Measurements from ENCODE around the gene ICA1.

Gene ICA1

DNA sequence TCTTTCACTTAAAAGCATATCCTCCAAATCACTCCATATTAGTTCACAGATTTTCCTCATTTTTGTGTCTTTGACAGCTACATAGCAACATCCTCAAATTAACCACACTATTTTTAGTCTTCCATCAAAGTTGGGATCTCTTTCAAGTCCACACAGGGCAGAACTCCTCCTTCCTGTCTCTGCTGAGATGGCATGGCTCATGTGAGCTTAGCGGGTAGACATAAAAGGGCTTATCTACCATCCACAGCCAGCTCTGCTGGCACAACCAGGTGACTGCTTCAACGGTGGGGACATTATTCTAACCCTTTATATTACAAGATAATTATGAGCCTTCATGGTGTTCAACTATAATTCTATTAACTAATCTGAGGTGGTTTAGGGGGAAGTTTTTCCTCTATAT is 35.5 kb downstream of the ICA1 start:
- no peak for FAIRE-seq

DNA sequence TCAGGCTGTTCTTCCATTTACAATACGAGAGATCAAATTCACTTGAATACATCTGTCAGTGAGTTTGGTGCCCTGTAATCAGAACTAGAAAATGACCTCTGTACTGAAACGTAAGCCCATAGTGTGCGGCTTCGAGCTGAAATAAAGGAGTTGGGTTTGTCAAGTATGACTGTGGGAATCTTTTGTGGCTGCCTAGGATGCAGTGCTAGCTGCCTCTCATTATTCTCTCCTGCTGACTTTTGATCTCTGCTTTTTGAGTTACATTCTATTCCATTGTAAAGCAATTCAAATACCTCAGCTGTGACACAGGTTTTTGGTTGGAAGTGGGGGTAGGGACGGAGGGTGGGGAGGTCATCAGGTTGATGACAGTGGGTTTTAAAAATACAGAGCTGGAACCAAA is 40.4 kb downstream of the ICA1 start:
- FAIRE-seq, result no peak

DNA sequence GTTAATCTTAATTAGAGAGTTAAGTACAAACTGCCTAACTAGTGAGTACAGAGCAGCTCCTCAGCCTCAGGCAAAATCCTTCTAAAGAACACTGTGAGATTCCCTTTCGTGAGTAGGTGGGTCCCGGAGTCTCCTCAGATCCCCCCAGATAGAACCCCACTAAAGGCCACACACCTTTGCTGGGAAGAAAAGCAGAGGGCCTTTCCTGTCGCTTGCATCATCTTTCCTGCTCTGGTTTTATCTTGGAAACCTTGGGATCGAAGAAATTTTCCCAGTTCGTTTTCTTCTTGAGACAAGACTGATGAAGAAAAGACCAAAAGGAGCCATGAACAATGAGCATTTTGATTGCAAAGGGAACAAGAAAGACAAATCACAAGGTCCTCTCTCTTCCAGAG is 40.9 kb downstream of the ICA1 start:
- no peak for FAIRE-seq

DNA sequence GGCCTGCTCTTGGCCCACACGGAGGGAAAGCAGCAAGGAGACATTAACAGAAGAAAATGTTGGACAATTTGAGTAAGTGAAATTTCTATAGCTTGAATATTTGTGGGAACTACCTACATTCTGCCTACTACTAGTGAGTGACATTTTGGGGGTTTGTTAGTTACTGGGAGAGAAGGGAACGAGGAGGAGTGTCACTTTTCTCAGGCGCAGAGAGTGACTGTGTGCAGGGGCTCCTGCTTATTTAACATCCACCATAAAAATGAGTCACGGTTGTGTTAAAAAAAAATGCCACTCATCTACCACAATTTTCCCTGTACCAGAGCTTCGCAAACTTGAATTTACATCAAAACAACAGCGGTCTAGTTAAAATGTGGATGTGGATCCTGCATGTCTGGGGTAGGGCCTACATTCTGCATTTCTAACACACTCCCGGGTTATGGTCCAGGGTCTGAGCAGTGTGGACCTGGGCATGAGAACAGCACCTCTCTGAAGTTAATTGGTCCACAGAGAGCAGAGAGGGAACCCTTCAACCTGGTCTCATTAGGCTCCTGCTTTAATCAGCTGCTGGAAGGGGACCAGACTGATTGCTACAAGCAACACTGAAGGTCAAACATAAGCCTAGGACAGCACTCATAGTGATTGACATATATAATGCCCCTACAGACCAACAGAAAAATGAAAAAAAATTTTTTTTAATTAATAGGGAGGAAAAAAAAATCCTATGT is 41.4 kb downstream of the ICA1 start:
- no peak for FAIRE-seq

DNA sequence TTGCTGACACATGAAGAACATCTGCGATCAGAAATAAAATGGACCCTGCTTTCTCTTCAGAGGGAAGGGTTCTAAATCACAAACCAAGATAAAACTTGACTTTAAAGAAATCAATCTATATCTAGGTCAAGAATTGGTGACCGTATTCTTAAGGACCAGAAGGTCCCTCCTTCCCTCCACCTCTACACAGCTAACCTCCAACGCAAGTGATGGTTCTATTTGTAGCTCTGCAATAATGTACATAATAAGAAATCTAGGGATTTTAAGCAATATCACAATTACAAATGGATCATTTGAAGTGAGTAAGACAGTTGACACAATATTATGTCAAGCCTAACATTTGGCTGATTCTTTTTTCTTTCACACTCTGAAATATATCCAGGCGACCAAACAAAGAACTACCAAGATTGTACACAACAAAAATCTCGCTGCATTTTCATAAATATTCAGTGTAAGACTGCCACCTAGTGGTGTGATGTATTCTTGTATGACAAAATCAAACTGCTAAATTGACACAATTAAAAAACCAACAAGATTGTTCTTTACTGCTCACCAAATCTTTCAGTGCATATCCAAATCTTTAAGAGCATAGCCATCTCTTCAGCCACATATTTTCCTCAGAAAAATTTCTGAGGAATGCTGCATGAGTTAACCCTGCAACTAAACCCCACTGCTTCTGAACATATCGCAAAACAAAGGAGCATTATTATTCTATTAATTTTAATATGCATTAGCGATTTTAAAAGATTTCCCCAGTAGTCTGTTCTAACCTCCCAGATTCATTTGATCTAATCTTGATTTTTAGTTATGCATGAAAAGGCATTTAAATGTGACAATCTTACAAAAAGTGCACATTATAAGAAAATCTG is 44.5 kb downstream of the ICA1 start:
- FAIRE-seq, result peak; percentile 95

DNA sequence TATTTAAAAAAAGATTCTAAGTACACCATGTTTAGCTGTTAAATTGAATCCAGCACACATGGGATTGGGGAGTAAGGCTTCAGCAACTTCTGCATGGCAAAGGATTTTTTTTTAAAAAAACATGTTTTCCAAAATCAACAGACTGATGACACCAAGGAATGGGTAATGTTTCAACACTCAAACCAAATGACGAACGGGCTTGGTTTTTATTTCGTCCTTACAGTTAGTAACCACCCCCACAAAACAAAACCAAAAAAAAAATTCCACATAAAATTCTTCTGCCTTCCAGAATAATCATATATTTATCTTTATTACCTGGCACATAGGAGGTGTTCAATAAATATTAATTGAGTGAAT is 45.7 kb downstream of the ICA1 start:
- no peak for FAIRE-seq

DNA sequence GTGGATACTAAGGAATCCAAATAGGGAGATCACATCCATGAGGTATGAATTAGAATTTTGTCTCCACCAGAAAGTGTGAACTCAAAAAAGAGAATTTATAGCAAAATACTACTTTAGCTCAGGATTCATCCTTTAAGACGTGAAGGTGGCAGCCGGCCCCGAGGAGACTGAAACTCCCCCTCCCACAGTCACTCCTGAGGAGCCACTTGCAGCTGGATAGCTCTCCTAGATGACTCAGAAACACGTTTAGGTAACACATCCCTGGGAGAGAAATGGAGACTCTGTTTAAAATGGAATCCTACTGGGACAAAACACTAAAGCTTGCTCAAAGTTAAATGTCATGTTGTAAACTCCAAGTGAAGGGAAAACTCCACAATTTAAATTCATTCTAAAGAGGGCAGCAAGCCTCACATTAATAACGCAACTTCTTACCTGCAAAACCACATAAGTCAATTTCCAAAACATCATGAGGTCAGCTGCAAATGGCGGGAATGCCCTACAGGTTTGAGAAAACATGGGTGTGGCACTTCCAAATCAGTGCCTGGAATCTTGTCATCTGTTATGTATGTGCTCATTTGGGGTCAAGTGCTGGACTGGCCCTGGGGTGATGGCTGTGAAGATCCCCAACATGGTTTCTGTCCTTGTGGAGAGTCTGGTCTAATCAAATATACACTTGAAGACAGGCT is 46.2 kb downstream of the ICA1 start:
- no peak for FAIRE-seq

GRCh38 chr7:8214244-8214824 is 47.6 kb downstream of the ICA1 start:
- no peak for FAIRE-seq

DNA sequence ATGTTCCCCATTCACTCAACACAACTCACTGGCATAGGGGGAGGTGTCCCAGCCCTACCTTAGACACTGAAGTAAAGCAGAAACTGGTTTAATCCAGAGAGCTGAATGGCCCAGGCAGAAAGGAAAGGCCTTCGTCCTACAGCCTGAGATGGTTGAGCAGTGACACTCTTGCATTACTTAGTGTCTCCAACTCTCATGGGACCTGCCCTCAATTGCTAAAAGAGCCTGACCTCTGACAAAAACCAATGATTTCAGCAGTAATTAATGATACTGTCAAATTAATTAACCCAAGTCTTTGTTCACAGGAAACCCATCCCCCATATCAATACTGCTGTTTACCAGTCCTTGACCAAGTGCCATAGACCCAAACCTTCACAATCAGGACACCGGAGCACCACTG is 48.6 kb downstream of the ICA1 start:
- no peak for FAIRE-seq

DNA sequence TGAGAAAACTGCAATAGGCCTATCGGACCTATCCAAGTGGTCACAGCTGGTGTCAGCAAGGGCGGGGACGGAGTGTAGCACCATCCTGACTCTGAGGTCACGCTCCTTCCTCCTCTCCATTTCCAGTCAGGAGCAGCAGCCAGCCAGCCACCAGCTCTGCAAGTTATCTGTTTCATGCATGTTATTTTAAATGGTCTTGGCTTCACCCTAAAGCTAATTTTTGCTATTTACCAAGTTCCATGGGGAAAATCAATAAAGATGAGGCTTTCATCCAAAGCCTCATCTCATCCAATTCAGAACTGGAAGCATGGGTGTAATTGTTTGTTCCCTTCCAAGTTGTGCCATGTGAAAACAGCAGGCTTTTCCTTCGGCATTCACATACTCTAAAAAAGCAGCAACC is 49.3 kb downstream of the ICA1 start:
- FAIRE-seq, result no peak

DNA sequence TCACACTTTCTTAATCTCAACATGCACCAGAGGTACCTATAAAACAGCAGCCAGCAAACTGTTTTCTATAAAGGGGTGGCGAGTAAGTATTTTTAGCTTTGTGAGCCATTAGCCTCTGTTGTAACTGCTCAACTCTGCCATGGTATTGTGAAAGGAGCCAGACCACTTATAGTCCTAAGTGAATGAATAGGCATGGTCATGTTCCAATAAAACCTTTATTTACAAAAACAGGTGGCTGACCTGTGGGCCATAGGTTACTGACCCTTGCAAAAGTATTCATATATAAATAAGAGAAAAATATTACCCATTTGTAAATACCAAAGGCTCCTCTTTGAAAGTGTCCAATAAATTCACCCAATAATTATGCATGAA is 50.3 kb downstream of the ICA1 start:
- no peak for FAIRE-seq

DNA sequence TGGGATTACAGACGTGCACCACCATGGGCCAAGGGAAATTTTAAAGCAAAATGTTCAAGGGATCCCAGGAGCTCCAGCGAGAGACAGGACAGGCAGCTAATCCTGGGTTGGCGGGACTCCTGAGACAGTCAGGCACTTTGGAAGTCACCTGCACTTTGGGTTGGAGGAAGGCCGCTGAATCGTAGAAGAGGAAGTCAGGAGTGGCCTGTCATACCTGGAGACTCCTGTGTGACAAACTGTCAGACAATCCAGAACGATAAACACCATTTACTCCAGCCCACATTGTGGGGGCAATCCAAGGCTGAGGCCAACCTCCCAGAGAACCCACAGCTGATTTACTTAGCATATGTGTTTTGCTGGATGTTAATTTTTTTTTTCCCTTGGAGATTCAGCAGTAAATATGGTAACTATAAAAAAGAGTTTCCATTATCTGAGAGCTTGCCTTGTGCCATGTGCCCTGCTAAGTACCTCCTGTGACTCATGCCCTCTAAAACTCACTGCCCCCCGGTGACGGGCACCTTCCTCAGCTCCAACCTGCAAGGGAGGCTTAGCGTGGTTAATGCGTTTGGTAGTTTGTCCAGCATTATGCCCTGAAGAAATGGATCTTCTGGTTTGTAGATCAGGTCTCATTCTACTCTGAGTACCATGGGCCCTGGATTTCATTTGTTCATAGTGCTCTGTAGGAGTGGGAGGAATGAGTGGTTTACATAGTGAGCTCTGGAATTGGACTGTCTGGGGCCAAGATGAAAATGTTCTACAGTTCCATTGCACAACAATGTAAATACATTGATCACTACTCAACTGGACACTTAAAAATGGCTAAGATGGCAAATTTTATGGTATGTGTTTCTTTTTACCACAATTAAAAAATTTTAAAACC is 50.9 kb downstream of the ICA1 start:
- no peak for FAIRE-seq

GRCh38 chr7:8209353-8209752 is 52.6 kb downstream of the ICA1 start:
- FAIRE-seq, result no peak

DNA sequence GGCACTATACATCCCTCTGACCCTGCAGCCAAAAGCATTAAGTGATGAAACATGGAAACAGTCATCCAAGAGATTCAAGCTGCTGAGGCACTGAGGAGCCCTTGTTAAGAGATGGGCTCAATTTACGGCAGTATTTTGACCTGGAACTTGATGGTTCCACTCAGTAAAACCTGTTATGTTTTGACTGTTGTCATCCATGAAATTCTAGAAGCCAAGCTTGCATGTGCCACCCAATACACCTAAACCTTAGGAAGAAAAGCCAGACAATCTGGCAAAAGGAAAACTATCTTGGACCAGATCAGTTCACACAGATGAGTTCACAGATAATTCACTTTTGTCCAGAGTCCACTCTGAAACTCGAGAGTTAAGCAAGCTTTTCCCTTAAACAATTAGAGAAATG is 53.2 kb downstream of the ICA1 start:
- no peak for FAIRE-seq

DNA sequence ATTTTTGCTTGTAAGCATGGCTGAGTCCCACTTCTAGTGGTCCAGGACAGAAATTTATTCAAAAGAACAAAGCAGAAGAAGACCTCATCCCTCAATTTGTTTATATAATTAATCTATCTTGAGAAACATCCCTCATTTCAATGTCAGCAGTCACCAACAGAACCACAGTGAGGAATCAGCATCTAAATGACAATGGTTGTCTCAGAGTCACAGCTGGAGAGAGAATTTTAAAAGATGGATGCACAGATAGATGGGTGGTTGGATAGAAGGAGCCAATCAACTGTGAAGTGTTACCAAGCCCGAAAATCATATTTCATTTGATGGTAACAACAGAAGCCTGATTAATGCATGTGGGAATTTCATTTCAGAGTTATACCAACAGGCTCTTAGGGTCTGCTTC is 55.0 kb downstream of the ICA1 start:
- FAIRE-seq, result no peak

- no peak for FAIRE-seq
These were observed 56.4 kb downstream of the ICA1 start for GRCh38 chr7:8205537-8205936.

DNA sequence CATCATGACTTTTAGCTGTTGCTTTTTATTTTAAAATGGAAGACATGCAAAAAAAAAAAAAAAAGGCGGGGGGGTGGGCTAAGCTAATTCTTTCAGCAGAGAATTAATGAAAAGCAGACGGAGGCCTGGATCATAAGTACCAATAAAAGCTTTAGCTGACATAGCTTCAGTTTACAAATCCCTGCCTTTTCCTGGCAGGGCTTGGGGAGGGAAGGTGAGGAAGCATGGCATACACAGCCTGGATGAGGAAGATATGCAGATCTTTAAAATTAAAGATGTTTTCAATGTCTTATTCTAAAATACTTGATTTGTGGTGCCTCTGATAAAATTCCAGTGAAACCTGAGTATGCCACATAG is 57.0 kb downstream of the ICA1 start:
- FAIRE-seq, result no peak

DNA sequence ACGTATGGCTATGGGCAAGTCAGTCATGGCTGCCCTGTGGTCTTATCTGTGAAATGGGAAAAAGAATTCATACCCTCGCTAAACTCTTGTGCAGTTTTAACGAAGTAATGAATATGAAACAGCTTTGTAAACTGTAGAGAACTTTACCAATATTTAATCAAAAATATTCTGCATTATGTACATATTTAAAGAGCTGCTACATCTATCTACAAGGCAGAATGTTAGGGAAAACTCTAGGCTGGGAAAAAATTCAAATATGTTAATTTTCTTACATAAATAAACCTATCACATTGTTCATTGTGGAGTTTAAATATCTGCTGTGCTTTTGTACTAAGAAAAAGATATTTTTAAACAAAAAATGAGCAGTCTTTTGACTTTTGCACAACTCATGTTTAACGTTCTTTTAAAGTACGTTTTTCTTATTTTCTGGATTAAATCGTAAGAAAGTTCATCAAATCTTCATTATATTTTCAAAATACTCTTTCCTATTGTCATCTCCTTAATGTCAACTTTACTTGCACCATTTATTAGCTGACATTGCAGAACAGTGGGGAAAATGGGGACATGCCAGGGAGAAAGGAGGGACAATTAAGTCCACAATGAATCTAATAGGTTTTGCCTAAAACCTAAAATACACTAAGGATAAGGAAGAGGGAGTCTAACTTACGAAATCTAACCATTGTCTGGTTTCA is 57.5 kb downstream of the ICA1 start:
- FAIRE-seq, result peak; percentile 37

- no peak for FAIRE-seq
These were observed 60.0 kb downstream of the ICA1 start for GRCh38 chr7:8201846-8202441.

- no peak for FAIRE-seq
These were observed 61.2 kb downstream of the ICA1 start for GRCh38 chr7:8200717-8201116.

- FAIRE-seq, result no peak
These were observed 61.7 kb downstream of the ICA1 start for GRCh38 chr7:8200316-8200715.

Measured in endometrium (tissue), 2 donors.